ENCODE measurements around the gene LGI4.

The LGI4 gene

GRCh38 chr19:35134601-35135242 lies at the start of gene LGI4:
Gene LGI4 (minus strand): TSS chr19:35135059. CDS start chr19:35134680, 379 bp downstream.
- Histone ChIP-seq H3K27me3 (ENCODE audit: insufficient read depth, low read depth) (peaks cover 21% of the 10 kb centered on the region), H3K27ac (no peak within 1 kb of the TSS), H3K36me3 (ENCODE audit: insufficient read depth) (no peaks in the 10 kb centered on the region), H3K9ac (no peak within 1 kb of the TSS), H3K4me1 (ENCODE audit: low read depth, poor library complexity, severe bottlenecking) (no peaks in the 10 kb centered on the region), H3K4me2 (no peak within 1 kb of the TSS), H4K20me1 (ENCODE audit: insufficient read depth) (no peaks in the 10 kb centered on the region), H2AFZ (ENCODE audit: low read depth) (no peak within 1 kb of the TSS), H3K79me2 (ENCODE audit: insufficient read depth, low read depth) (no peaks in the 10 kb centered on the region), H3K4me3 (IDR thresholded peaks at IDR 0.05; ENCODE audit: insufficient read depth, low read depth, low read length) (no peak within 1 kb of the TSS)
- no peak for TF ChIP-seq CTCF (conservative IDR thresholded peaks at IDR 0.05; ENCODE audit: low read depth, low read length)

- Histone ChIP-seq H3K27me3 (ENCODE audit: insufficient read depth, low read depth) (no peaks in the 10 kb centered on the region), H3K4me2 (no peak overlapping the region), H3K4me3 (IDR thresholded peaks at IDR 0.05; ENCODE audit: insufficient read depth, low read depth, low read length) (no peak overlapping the region), H3K9ac (no peak overlapping the region), H2AFZ (ENCODE audit: low read depth) (no peak overlapping the region), H3K79me2 (ENCODE audit: insufficient read depth, low read depth) (no peaks in the 10 kb centered on the region), H4K20me1 (ENCODE audit: insufficient read depth) (no peaks in the 10 kb centered on the region), H3K36me3 (ENCODE audit: insufficient read depth) (no peaks in the 10 kb centered on the region), H3K27ac (no peak overlapping the region), H3K4me1 (ENCODE audit: low read depth, poor library complexity, severe bottlenecking) (no peaks in the 10 kb centered on the region)
- TF ChIP-seq CTCF (conservative IDR thresholded peaks at IDR 0.05; ENCODE audit: low read depth, low read length) = no peak
Measured at GRCh38 chr19:35184267-35184666, 49.4 kb upstream of the LGI4 start.

GRCh38 chr19:35181387-35181786 lies 46.5 kb upstream of the LGI4 start:
- Histone ChIP-seq H3K36me3 (ENCODE audit: insufficient read depth) (no peaks in the 10 kb centered on the region), H3K4me2 (no peak overlapping the region), H3K9ac (no peak overlapping the region), H3K4me3 (IDR thresholded peaks at IDR 0.05; ENCODE audit: insufficient read depth, low read depth, low read length) (no peak overlapping the region), H3K27ac (no peak overlapping the region), H3K27me3 (ENCODE audit: insufficient read depth, low read depth) (no peaks in the 10 kb centered on the region), H2AFZ (ENCODE audit: low read depth) (no peak overlapping the region), H4K20me1 (ENCODE audit: insufficient read depth) (no peaks in the 10 kb centered on the region), H3K79me2 (ENCODE audit: insufficient read depth, low read depth) (no peaks in the 10 kb centered on the region), H3K4me1 (ENCODE audit: low read depth, poor library complexity, severe bottlenecking) (no peaks in the 10 kb centered on the region)
- no peak for TF ChIP-seq CTCF (conservative IDR thresholded peaks at IDR 0.05; ENCODE audit: low read depth, low read length)

GRCh38 chr19:35179830-35180229 lies 45.0 kb upstream of the LGI4 start:
- Histone ChIP-seq H3K4me2 (no peak overlapping the region), H3K4me3 (IDR thresholded peaks at IDR 0.05; ENCODE audit: insufficient read depth, low read depth, low read length) (no peak overlapping the region)

More at GRCh38 chr19:35179830-35180229, 45.0 kb upstream of the LGI4 start:
- no peak for TF ChIP-seq CTCF (conservative IDR thresholded peaks at IDR 0.05; ENCODE audit: low read depth, low read length)
- no peaks in the 10 kb centered on the region for H3K4me1 ChIP-seq (ENCODE audit: low read depth, poor library complexity, severe bottlenecking)
- no peak overlapping the region for H3K27ac ChIP-seq
- H3K27me3 ChIP-seq (ENCODE audit: insufficient read depth, low read depth) = no peaks in the 10 kb centered on the region
- H3K9ac ChIP-seq = no peak overlapping the region
- H2AFZ ChIP-seq (ENCODE audit: low read depth) = no peak overlapping the region
- no peaks in the 10 kb centered on the region for H3K36me3 ChIP-seq (ENCODE audit: insufficient read depth)
- H3K79me2 ChIP-seq (ENCODE audit: insufficient read depth, low read depth) = no peaks in the 10 kb centered on the region
- H4K20me1 ChIP-seq (ENCODE audit: insufficient read depth) = no peaks in the 10 kb centered on the region

Data from KMS-11 (cell line).